Measurements from ENCODE around the gene AK1. TPM values are rescaled to one million over a fixed set of nuclear protein-coding genes. Genes with fewer than 3 reads are reported as not detected.

The AK1 gene
- total RNA-seq, 4 donors from 2014 or later = 37.4 to 75.0 (median 56.0) TPM

DNA sequence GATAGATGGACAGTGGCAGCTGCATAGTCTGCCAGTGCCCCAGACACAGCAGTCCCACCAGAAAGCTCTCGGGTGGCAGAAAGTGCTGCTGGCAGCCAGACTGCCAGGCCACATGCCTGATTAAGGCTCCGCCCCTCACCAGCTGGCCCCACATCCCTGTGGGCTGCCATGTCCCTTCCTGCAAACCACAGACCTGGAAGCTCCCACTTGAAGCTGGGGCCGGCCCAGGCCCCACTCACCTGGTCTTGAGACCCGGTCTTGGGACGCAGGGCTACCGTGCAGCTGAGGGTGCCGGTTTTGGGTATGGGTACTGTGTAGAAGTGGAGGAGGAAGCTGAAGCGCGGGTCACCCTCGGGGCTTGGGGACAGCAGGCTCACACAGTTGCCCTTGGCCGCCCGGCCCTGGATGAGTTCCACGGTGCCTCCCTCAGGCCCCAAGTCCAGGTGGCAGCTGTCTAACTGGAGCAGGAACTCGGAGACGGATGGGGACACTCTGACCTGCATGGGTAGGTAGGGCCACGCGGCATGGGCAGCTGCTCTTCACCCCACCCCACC, 59.5 kb downstream of the AK1 start:
- 73% methylated on average over 8 of the region's 17 CpGs for WGBS
- H3K9me3 ChIP-seq = no peaks in the 10 kb centered on the region
- H3K4me1 ChIP-seq = peaks cover 0 to 16% (median 6%) of the 10 kb centered on the region in 4 donors
- peaks cover 14 to 99% (median 77%) of the 10 kb centered on the region in 4 donors for H3K36me3 ChIP-seq
- TF ChIP-seq, protein P1, sequence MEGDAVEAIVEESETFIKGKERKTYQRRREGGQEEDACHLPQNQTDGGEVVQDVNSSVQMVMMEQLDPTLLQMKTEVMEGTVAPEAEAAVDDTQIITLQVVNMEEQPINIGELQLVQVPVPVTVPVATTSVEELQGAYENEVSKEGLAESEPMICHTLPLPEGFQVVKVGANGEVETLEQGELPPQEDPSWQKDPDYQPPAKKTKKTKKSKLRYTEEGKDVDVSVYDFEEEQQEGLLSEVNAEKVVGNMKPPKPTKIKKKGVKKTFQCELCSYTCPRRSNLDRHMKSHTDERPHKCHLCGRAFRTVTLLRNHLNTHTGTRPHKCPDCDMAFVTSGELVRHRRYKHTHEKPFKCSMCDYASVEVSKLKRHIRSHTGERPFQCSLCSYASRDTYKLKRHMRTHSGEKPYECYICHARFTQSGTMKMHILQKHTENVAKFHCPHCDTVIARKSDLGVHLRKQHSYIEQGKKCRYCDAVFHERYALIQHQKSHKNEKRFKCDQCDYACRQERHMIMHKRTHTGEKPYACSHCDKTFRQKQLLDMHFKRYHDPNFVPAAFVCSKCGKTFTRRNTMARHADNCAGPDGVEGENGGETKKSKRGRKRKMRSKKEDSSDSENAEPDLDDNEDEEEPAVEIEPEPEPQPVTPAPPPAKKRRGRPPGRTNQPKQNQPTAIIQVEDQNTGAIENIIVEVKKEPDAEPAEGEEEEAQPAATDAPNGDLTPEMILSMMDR (IDR thresholded peaks at IDR 0.05) = no peak
- TF ChIP-seq POLR2A (IDR thresholded peaks at IDR 0.05; ENCODE audit: low read depth) (no peak), POLR2AphosphoS5 (IDR thresholded peaks at IDR 0.05) (no peak), EP300 (IDR thresholded peaks at IDR 0.05) (no peak)
- no peak overlapping the region for H3K27ac ChIP-seq (replicated peaks in 1 of 4)
- no peak overlapping the region for H3K4me3 ChIP-seq
- intact Hi-C loops (cut with DNase I) = no loop called here
- no peaks in the 10 kb centered on the region for H3K27me3 ChIP-seq
- DNase-seq (ENCODE audit: extremely low spot score) = no peak

DNA sequence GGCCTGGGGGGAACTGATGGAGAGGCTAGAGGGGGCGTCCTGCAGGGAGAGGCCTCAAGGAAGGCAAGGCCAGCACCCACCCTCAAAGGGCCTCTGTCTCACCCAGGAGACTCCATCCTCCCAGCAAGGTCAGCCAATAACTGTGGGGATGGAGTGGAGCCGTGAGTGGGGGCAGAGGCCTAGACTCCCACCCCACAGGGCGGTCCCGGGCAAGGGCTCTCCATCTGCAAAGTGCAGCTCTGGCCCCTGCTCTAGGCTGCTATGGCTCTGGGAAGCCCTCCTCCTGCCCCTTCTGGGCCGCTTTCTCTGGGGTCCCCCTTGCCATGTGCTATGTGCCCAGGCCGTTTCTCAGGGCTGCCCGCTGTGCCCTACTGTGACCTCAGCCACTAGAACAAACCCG, 60.7 kb downstream of the AK1 start:
- H3K9me3 ChIP-seq = no peaks in the 10 kb centered on the region
- no peak for DNase-seq (ENCODE audit: extremely low spot score)
- H3K27ac ChIP-seq (replicated peaks in 1 of 4) = no peak overlapping the region
- H3K4me1 ChIP-seq = peaks cover 0 to 16% (median 6%) of the 10 kb centered on the region in 4 donors
- peaks cover 24 to 99% (median 89%) of the 10 kb centered on the region in 4 donors for H3K36me3 ChIP-seq
- intact Hi-C loops (cut with DNase I) = no loop called here
- no peak overlapping the region for H3K4me3 ChIP-seq
- TF ChIP-seq, protein P1 (IDR thresholded peaks at IDR 0.05) = no peak
- TF ChIP-seq POLR2AphosphoS5 (IDR thresholded peaks at IDR 0.05) = no peak
- no peak for TF ChIP-seq EP300 (IDR thresholded peaks at IDR 0.05)
- no peak for TF ChIP-seq POLR2A (IDR thresholded peaks at IDR 0.05; ENCODE audit: low read depth)
- 81% methylated on average over 5 of the region's 8 CpGs for WGBS
- no peaks in the 10 kb centered on the region for H3K27me3 ChIP-seq

Small RNA genes lying within 50 kb of the gene (small RNA-seq; reads per million reads assigned to genes)
- gene MIR4672 = 0 to 0.34 (median 0) reads per million in 3 donors
- 0 reads per million in 3 donors for gene RF00019
- gene RNA5SP296 = 0 reads per million in 3 donors

Other genes starting within 250 kb of the AK1 start
- under 1 TPM in 2 of 4 donors, not detected in 2; 0.26 to 0.42 TPM for gene CFAP157, start 170.7 kb downstream of the AK1 start, total RNA-seq
- gene PTRH1, start 162.0 kb downstream of the AK1 start, total RNA-seq = 10 to 100 TPM; 16.8 to 23.5 (median 20.5) TPM
- gene TTC16, start 161.6 kb downstream of the AK1 start, total RNA-seq = under 1 TPM in 3 of 4 donors, not detected in 1; under 0.01 to 0.17 (median 0.11) TPM
- gene TOR2A, start 142.4 kb downstream of the AK1 start, total RNA-seq = 1 to 10 TPM; 5.4 to 9.2 (median 7.0) TPM
- gene SH2D3C, start 99.0 kb downstream of the AK1 start, total RNA-seq = 10 to 100 TPM in 3 of 4 donors, 1 to 10 TPM in 1; 5.0 to 18.1 (median 14.3) TPM
- gene CDK9, start 91.6 kb downstream of the AK1 start, total RNA-seq = 10 to 100 TPM; 54.4 to 79.6 (median 71.7) TPM
- 10 to 100 TPM; 36.1 to 56.3 (median 50.1) TPM for gene FPGS, start 74.8 kb downstream of the AK1 start, total RNA-seq
- 10 to 100 TPM; 36.5 to 91.2 (median 78.3) TPM for gene ENG, start 23.0 kb downstream of the AK1 start, total RNA-seq
- 100 to 1,000 TPM in 3 of 4 donors, 10 to 100 TPM in 1; 95.9 to 169 (median 125) TPM for gene ST6GALNAC6, start 21.9 kb upstream of the AK1 start, total RNA-seq
- 10 to 100 TPM; 20.3 to 44.8 (median 35.9) TPM for gene ST6GALNAC4, start 39.4 kb upstream of the AK1 start, total RNA-seq
- gene PIP5KL1, start 53.1 kb upstream of the AK1 start, total RNA-seq = 1 to 10 TPM; 1.3 to 2.8 (median 2.2) TPM
- 10 to 100 TPM in 1 of 4 donors, 1 to 10 TPM in 3; 6.6 to 13.3 (median 8.5) TPM for gene DPM2, start 60.2 kb upstream of the AK1 start, total RNA-seq
- 10 to 100 TPM; 12.4 to 29.5 (median 20.0) TPM for gene EEIG1, start 103.3 kb upstream of the AK1 start, total RNA-seq
- gene NAIF1, start 189.6 kb upstream of the AK1 start, total RNA-seq = 10 to 100 TPM in 2 of 4 donors, 1 to 10 TPM in 2; 5.4 to 12.0 (median 9.7) TPM
- 100 to 1,000 TPM in 1 of 4 donors, 10 to 100 TPM in 3; 14.5 to 140 (median 21.3) TPM for gene SLC25A25, start 190.6 kb upstream of the AK1 start, total RNA-seq

All from esophagus muscularis mucosa (tissue), 4 donors.